PC-9 (cell line): ENCODE measurements around the gene ABLIM2. TPM values are rescaled to one million over a fixed set of nuclear protein-coding genes. Genes with fewer than 3 reads are reported as not detected.

ENCODE experiments used
- BruUV-seq: library from RNA; stranded (reverse); fragments of 400-500 nt; replicated peaks from 2 replicates; lab custom pipeline; 2021; lab: Mats Ljungman, UMichigan
- CTCF ChIA-PET: fragments of 300-600 bp; sonication (Branson Sonifier 250); formaldehyde crosslinking; loops from one replicate; lab custom pipeline; 2022; ENCODE audit warnings: antibody characterized with exemption; lab: Charles Lee
- POLR2A ChIA-PET: fragments of 300-600 bp; sonication (Branson Sonifier 250); formaldehyde crosslinking; loops from one replicate; lab custom pipeline; 2022; ENCODE audit warnings: antibody characterized with exemption; ENCODE audit not compliant: unreplicated experiment; lab: Charles Lee
- DNase-seq, 2 experiments: peaks; one replicate each; pipeline versions ENCODE4 v3.0.0 to v3.0.0-alpha.2; 2015 to 2022; ENCODE audit warnings: mixed read lengths in 1 of 2
- H2AFZ ChIP-seq: fragments of 200-600 bp; sonication (generic); 2 replicates; pipeline ENCODE4 v1.8.1; 2017; ENCODE audit warnings: antibody characterized with exemption
- H3F3A ChIP-seq: fragments of 200-600 bp; sonication (generic); 2 replicates; pipeline ENCODE4 v1.8.1; 2017; ENCODE audit warnings: antibody characterized with exemption, mild to moderate bottlenecking, low read depth; ENCODE audit not compliant: insufficient read depth
- H3K27ac ChIP-seq: fragments of 200-600 bp; sonication (generic); 2 replicates; pipeline ENCODE4 v1.6.1; 2016; ENCODE audit warnings: mixed run types
- H3K27me3 ChIP-seq: fragments of 200-600 bp; sonication (generic); 2 replicates; pipeline ENCODE4 v1.6.1; 2016; ENCODE audit warnings: low read depth, mixed run types; ENCODE audit not compliant: insufficient read depth
- H3K36me3 ChIP-seq: fragments of 200-600 bp; sonication (generic); 2 replicates; pipeline ENCODE4 v1.6.1; 2016; ENCODE audit warnings: low read depth, mixed run types
- H3K4me1 ChIP-seq: fragments of 200-600 bp; sonication (generic); replicated peaks from 2 replicates; pipeline ENCODE4 v1.6.1; 2016; ENCODE audit warnings: mixed run types; ENCODE audit not compliant: insufficient read depth
- H3K4me2 ChIP-seq: fragments of 200-600 bp; sonication (generic); 2 replicates; pipeline ENCODE4 v1.6.1; 2017; ENCODE audit warnings: mixed run types
- H3K4me3 ChIP-seq: fragments of 200-600 bp; sonication (generic); 2 replicates; pipeline ENCODE4 v1.6.1; 2016; ENCODE audit warnings: mixed run types
- H3K79me2 ChIP-seq: fragments of 200-600 bp; sonication (generic); 2 replicates; pipeline ENCODE4 v1.6.1; 2017; ENCODE audit warnings: low read depth, mixed run types
- H3K9me2 ChIP-seq: fragments of 200-600 bp; sonication (generic); 2 replicates; pipeline ENCODE4 v1.8.1; 2017; ENCODE audit warnings: mild to moderate bottlenecking; ENCODE audit not compliant: insufficient read depth
- H3K9me3 ChIP-seq: fragments of 200-600 bp; sonication (generic); 2 replicates; pipeline ENCODE4 v1.8.1; 2016; ENCODE audit warnings: low read depth; ENCODE audit not compliant: insufficient read depth
- H4K20me1 ChIP-seq: fragments of 200-600 bp; sonication (generic); 2 replicates; pipeline ENCODE4 v1.8.1; 2017; ENCODE audit not compliant: insufficient read depth
- EZH2 ChIP-seq: fragments of 200-600 bp; sonication (generic); IDR thresholded peaks from 2 replicates; pipeline ENCODE4 v1.8.0; 2017; ENCODE audit warnings: antibody characterized with exemption, low read depth
- intact Hi-C: fragments of 100-400 bp; cut with micrococcal nuclease; formaldehyde crosslinking; loops from one replicate; pipeline ENCODE4 v1.10.0; 2022; ENCODE audit not compliant: unreplicated experiment
- total RNA-seq: library from RNA; stranded (reverse); gene quantifications from 2 replicates; pipeline ENCODE4 v1.2.3, GENCODE V29; 2021
- TF ChIP-seq, protein P1 (sequence below): fragments of 200-600 bp; sonication (generic); conservative IDR thresholded peaks from 2 replicates; pipeline ENCODE4 v1.6.1; 2017; ENCODE audit warnings: mixed run types, antibody characterized with exemption, mild to moderate bottlenecking, moderate library complexity

ABLIM2 gene
- total RNA-seq, 1 experiment from 2014 or later, result 1.6 TPM

DNA sequence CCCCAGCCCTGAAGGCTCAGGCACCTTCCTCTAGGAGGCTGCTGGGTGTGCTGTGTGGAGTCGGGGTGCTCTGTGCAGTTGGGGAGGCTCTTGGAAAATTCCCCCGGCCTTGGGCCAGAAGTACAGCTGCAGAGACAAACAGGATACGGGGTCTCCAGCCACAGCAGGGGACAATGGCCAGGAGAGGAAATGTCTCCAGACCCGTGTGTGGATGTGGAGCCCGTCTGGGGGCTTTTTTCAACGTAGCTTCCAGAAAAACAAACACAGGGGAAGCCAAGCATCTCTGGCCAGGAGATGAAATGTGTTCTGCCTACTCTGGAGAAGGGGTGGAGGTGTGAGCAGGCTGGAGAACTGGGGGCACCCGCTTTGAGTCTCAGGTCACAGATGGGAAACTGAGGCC is 36.8 kb upstream of the ABLIM2 start:
- Histone ChIP-seq H3K9me2 (no peaks in the 10 kb centered on the region), H3K4me3 (no peak overlapping the region), H3K36me3 (no peaks in the 10 kb centered on the region), H3K79me2 (0 out of 2 replicates have a peak, but pooled peaks cover 2% of the 10 kb centered on the region), H3K9me3 (no peaks in the 10 kb centered on the region), H3K4me1 (peaks cover 59% of the 10 kb centered on the region), H3K27me3 (no peaks in the 10 kb centered on the region), H4K20me1 (no peaks in the 10 kb centered on the region), H3K27ac (no peak overlapping the region), H3K4me2 (no peak overlapping the region), H3F3A (peaks cover 6% of the 10 kb centered on the region; the same call in 1 of the 2 replicates), H2AFZ (no peak overlapping the region)
- no TSS peak for BruUV-seq
- no peak for DNase-seq
- intact Hi-C loops, result no loop called here
- ChIA-PET POLR2A (no interaction called here), CTCF (no interaction called here)
- TF ChIP-seq, protein P1, sequence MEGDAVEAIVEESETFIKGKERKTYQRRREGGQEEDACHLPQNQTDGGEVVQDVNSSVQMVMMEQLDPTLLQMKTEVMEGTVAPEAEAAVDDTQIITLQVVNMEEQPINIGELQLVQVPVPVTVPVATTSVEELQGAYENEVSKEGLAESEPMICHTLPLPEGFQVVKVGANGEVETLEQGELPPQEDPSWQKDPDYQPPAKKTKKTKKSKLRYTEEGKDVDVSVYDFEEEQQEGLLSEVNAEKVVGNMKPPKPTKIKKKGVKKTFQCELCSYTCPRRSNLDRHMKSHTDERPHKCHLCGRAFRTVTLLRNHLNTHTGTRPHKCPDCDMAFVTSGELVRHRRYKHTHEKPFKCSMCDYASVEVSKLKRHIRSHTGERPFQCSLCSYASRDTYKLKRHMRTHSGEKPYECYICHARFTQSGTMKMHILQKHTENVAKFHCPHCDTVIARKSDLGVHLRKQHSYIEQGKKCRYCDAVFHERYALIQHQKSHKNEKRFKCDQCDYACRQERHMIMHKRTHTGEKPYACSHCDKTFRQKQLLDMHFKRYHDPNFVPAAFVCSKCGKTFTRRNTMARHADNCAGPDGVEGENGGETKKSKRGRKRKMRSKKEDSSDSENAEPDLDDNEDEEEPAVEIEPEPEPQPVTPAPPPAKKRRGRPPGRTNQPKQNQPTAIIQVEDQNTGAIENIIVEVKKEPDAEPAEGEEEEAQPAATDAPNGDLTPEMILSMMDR, result no peak
- no peak for TF ChIP-seq EZH2

DNA sequence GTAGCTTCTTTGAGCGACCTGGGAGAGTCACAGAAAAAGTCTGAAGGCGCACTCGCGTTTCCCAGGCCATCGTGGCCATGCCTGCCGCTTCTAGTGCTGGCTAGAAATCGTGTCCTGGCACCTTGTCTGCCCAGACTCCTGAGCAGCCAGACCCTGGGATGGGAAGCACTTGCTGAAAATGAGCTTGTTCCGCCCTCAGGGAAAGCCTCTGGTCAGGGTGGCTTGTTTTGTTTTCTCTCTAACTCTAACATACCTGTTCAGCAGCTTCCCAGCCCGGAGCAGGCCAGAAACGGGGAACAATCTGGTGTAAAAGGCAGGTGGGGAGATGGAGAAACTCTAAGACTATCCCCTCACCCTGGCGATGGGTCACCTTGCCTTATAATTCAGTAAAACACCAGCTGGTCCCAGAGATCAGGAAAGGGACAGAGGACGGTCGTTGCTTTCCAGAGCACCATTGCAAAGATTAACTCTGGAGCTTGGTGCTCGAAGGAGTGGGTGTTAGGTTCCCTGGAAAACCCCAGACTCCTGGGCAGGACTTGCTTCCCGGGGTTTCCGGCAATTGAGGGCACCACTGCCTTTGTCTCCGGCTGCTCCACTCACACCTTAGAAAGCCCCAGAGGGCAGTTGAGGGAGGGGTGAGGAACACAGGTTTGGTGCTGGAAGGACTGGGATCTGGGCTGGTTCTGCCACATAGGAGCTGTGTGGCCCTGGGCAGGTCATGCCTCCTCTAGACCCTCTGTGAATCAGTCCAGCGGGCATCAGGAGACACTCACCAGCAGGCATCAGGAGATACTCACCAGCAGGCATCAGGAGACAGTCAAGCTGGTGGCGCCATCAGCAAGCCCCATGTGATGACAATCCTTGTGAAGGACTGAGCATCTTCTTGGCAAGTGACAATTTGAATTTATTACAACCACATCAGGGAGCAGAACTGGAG is 36.0 kb upstream of the ABLIM2 start:
- H3F3A ChIP-seq, result peaks cover 6% of the 10 kb centered on the region; the same call in 1 of the 2 replicates
- DNase-seq, result peak in 1 of 2 experiments; percentile 31
- H3K4me1 ChIP-seq, result peaks cover 52% of the 10 kb centered on the region
- no peak overlapping the region for H3K27ac ChIP-seq
- H4K20me1 ChIP-seq, result no peaks in the 10 kb centered on the region
- H3K79me2 ChIP-seq, result no peaks in the 10 kb centered on the region
- CTCF ChIA-PET, result interaction anchor here (2.0 kb wide), 1 partner anchor 18 kb away, joined by 10 read pairs; no protein-coding TSS in a partner anchor
- H3K9me3 ChIP-seq, result no peaks in the 10 kb centered on the region
- intact Hi-C loops, result no loop called here
- no peak overlapping the region for H2AFZ ChIP-seq
- H3K36me3 ChIP-seq, result no peaks in the 10 kb centered on the region
- POLR2A ChIA-PET, result no interaction called here
- H3K4me3 ChIP-seq, result no peak overlapping the region
- H3K27me3 ChIP-seq, result no peaks in the 10 kb centered on the region
- no TSS peak for BruUV-seq
- peak overlapping the region; percentile 29; the same call in 1 of the 2 replicates for H3K4me2 ChIP-seq
- no peaks in the 10 kb centered on the region for H3K9me2 ChIP-seq
- TF ChIP-seq EZH2, result no peak
- TF ChIP-seq, protein P1, result no peak

DNA sequence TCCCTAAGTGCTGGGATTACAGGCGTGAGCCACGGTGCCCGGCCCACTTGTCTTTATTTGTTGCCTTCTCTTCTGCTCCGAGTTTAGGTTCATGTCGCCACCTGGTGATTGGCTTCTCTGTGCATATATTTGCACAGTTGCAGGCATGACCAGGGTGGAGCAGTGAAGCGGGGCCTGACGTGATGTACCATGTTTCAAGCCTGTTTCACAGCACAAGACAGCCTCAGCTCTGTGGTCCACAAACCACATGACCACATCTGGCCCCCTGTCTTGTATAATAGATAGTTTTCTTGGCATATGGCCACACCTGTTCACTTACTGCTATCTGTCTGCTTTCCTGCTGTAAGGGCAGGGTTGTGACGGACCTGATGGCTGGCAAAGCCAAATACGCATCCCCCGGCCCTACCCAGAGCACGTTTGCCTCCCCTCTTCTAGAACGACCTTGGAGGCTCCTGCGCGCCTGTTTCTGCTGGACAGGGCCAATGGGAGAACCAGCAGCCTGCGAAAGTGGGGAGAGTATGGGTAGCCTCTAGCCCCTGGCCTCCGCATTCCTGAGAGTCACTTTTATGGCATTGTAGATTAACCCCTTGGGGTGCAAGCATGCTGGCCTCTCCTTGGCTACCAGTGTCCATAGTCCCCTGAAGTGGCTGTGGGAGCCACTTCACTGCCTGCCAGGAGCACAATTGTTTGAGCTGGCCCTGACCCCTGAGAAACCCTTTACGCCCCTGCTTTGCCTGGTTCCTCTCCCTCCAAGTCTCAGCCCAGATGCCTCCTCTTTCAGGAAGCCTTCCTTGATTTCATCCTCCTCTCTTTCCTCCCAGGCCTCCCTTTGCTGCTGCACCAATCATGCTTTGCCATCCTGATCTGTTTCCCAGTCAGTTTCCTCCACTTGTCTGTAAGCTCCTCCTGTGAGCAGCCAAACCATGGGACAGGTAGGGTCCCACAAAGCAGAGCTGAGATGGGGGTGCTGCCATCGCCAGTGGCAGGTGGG is 34.4 kb upstream of the ABLIM2 start:
- Histone ChIP-seq H2AFZ (no peak overlapping the region), H3K9me2 (no peaks in the 10 kb centered on the region), H3K4me2 (no peak overlapping the region), H3F3A (no peaks in the 10 kb centered on the region; the same call in 1 of the 2 replicates), H3K9me3 (no peaks in the 10 kb centered on the region), H3K27me3 (no peaks in the 10 kb centered on the region), H3K4me1 (peaks cover 42% of the 10 kb centered on the region), H3K4me3 (no peak overlapping the region), H3K79me2 (no peaks in the 10 kb centered on the region), H3K27ac (no peak overlapping the region), H3K36me3 (no peaks in the 10 kb centered on the region), H4K20me1 (no peaks in the 10 kb centered on the region)
- intact Hi-C loops, result no loop called here
- CTCF ChIA-PET, result interaction anchor here (2.0 kb wide), 1 partner anchor 16 kb away, joined by 10 read pairs; no protein-coding TSS in a partner anchor
- no peak for DNase-seq
- no peak for TF ChIP-seq EZH2
- no TSS peak for BruUV-seq
- POLR2A ChIA-PET, result no interaction called here
